GM11168 (cell line): ENCODE measurements around the gene GRIK4.
"Not testable (repeated sequence)": the region's sequence is repeated elsewhere in the genome, so short reads cannot be mapped to it uniquely, and the experiment has no call there.

ENCODE experiments used
- in situ Hi-C: fragments of 300-500 bp; cut with MboI; formaldehyde crosslinking; loops from one replicate; pipeline ENCODE4 v1.12.0; 2022; ENCODE audit warnings: low sequenced_read_pairs; ENCODE audit not compliant: unreplicated experiment

Gene GRIK4

GRCh38 chr11:120566176-120566575 is 54.6 kb downstream of the GRIK4 start:
- in situ Hi-C loops, result no loop called here

GRCh38 chr11:120568572-120569307 is 57.2 kb downstream of the GRIK4 start:
- in situ Hi-C loops, result no loop called here

GRCh38 chr11:120569861-120570260 is 58.3 kb downstream of the GRIK4 start:
- in situ Hi-C loops, result no loop called here

GRCh38 chr11:120571476-120571875 is 59.9 kb downstream of the GRIK4 start:
- in situ Hi-C loops, result no loop called here

- in situ Hi-C loops, result no loop called here
These were observed 62.3 kb downstream of the GRIK4 start for GRCh38 chr11:120573756-120574354.

- in situ Hi-C loops, result no loop called here
These were observed 63.3 kb downstream of the GRIK4 start for GRCh38 chr11:120574876-120575275.

- in situ Hi-C loops, result no loop called here
These were observed 63.9 kb downstream of the GRIK4 start for GRCh38 chr11:120575461-120575860.

- in situ Hi-C loops, result no loop called here
These were observed 65.1 kb downstream of the GRIK4 start for GRCh38 chr11:120576606-120577005.

GRCh38 chr11:120577041-120577440 is 65.5 kb downstream of the GRIK4 start:
- in situ Hi-C loops, result no loop called here

GRCh38 chr11:120577624-120578363 is 66.2 kb downstream of the GRIK4 start:
- in situ Hi-C loops, result no loop called here

- in situ Hi-C loops, result no loop called here
These were observed 67.1 kb downstream of the GRIK4 start for GRCh38 chr11:120578596-120579154.

- in situ Hi-C loops, result no loop called here
These were observed 68.1 kb downstream of the GRIK4 start for GRCh38 chr11:120579611-120580031.

- in situ Hi-C loops, result no loop called here
These were observed 69.8 kb downstream of the GRIK4 start for GRCh38 chr11:120581313-120581712.

- in situ Hi-C loops, result not testable (repeated sequence)
These were observed 71.0 kb downstream of the GRIK4 start for GRCh38 chr11:120582535-120582934.

- in situ Hi-C loops, result no loop called here
These were observed 74.5 kb downstream of the GRIK4 start for GRCh38 chr11:120586072-120586471.

- in situ Hi-C loops, result no loop called here
These were observed 75.2 kb downstream of the GRIK4 start for GRCh38 chr11:120586728-120587127.

- in situ Hi-C loops, result no loop called here
These were observed 75.8 kb downstream of the GRIK4 start for GRCh38 chr11:120587299-120587698.

- in situ Hi-C loops, result no loop called here
These were observed 77.8 kb downstream of the GRIK4 start for GRCh38 chr11:120589376-120589775.

GRCh38 chr11:120590472-120590871 is 78.9 kb downstream of the GRIK4 start:
- in situ Hi-C loops, result no loop called here

GRCh38 chr11:120594746-120595145 is 83.2 kb downstream of the GRIK4 start:
- in situ Hi-C loops, result no loop called here

GRCh38 chr11:120595557-120595956 is 84.0 kb downstream of the GRIK4 start:
- in situ Hi-C loops, result no loop called here
